ENCODE measurements around the gene ANKS1B. TPM values are rescaled to one million over a fixed set of nuclear protein-coding genes. Genes with fewer than 3 reads are reported as not detected.

Gene ANKS1B
- total RNA-seq, 1 donor from 2014 or later, result 5.6 TPM

DNA sequence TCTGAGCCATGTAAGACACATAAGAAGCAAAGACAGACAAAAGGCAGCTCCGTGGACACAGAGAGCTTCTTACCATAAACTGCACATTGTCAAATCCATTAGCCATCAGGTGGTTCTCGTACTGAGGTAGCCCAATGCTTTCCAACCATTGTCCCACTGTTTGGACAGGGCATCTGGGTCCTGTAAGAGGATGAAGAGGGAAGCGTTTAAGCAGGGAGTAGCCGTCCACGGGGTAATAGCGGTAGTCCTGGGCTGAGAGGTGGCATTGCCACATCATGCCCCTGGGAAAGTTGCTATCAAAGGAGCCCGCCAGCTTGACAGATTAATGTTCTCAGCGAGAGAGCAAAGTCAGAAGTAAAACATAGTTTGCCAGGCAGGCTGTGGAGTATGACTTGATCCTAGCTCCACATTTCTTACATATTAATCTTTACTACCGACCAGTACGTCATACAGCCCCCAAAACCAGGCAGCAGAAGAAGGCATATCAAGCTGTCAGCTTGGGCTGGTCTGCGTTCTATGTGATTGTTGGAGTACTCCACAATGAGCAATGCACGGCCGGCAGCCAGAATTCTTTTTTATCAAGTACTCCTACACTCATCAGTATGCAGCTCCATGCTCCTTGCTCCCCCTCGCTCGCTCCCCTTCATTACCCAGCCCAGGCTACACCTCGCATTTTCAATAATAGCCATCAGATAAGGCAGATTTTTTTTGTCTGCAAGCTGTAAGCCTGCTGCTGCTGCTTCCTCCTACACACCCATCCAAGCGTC, 830.3 kb downstream of the ANKS1B start:
- TF ChIP-seq CTCF (conservative IDR thresholded peaks at IDR 0.05), result no peak

GRCh38 chr12:99153293-99153692, 831.4 kb downstream of the ANKS1B start:
- H3K4me1 Mint-ChIP-seq, result peaks cover 48% of the 10 kb centered on the region
- no peak overlapping the region for H3K27ac Mint-ChIP-seq (ENCODE audit: unreplicated experiment)
- no peak for TF ChIP-seq CTCF (conservative IDR thresholded peaks at IDR 0.05)

More for the DNA sequence above, 830.3 kb downstream of the ANKS1B start:
- Mint-ChIP-seq H3K4me3 (peak overlapping the region; percentile 84), H3K4me1 (peaks cover 48% of the 10 kb centered on the region), H3K9me3 (peaks cover 6% of the 10 kb centered on the region), H3K27me3 (ENCODE audit: low read depth) (no peaks in the 10 kb centered on the region), H3K27ac (ENCODE audit: unreplicated experiment) (peak overlapping the region; percentile 95), H3K36me3 (ENCODE audit: low read depth) (peaks cover 6% of the 10 kb centered on the region)
- DNase-seq (ENCODE audit: low read depth, low spot score), result peak; percentile 20

GRCh38 chr12:99152337-99152736, 832.4 kb downstream of the ANKS1B start:
- peaks cover 48% of the 10 kb centered on the region for H3K4me1 Mint-ChIP-seq
- H3K4me3 Mint-ChIP-seq, result no peak overlapping the region

More at GRCh38 chr12:99153293-99153692, 831.4 kb downstream of the ANKS1B start:
- Mint-ChIP-seq H3K27me3 (ENCODE audit: low read depth) (no peaks in the 10 kb centered on the region), H3K4me3 (no peak overlapping the region), H3K36me3 (ENCODE audit: low read depth) (no peaks in the 10 kb centered on the region), H3K9me3 (no peaks in the 10 kb centered on the region)
- no peak for DNase-seq (ENCODE audit: low read depth, low spot score)

DNA sequence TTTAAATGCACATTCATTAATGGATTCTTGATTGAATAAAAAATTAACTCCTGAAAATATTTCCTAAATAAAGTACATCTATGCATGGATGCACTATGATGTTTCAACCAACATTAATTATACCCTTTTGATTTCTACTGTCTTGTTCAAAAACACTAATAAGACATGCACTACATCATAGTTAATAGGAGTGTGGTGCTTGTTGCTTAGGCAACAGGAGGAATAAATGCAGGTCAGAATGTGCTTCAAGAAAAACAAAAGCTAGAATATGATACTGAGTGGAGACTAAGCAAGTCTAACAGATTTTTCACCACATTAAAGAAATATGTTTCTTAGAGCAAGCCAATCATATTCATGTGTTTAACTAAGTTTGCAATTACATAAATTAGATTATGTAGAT, 833.0 kb downstream of the ANKS1B start:
- Mint-ChIP-seq H3K36me3 (ENCODE audit: low read depth) (no peaks in the 10 kb centered on the region), H3K4me3 (no peak overlapping the region), H3K27me3 (ENCODE audit: low read depth) (no peaks in the 10 kb centered on the region), H3K9me3 (no peaks in the 10 kb centered on the region), H3K27ac (ENCODE audit: unreplicated experiment) (no peak overlapping the region), H3K4me1 (peaks cover 48% of the 10 kb centered on the region)
- TF ChIP-seq CTCF (conservative IDR thresholded peaks at IDR 0.05), result no peak
- no peak for DNase-seq (ENCODE audit: low read depth, low spot score)

More at GRCh38 chr12:99152337-99152736, 832.4 kb downstream of the ANKS1B start:
- no peak overlapping the region for H3K27ac Mint-ChIP-seq (ENCODE audit: unreplicated experiment)
- DNase-seq (ENCODE audit: low read depth, low spot score), result no peak
- no peak for TF ChIP-seq CTCF (conservative IDR thresholded peaks at IDR 0.05)
- H3K9me3 Mint-ChIP-seq, result no peaks in the 10 kb centered on the region
- no peaks in the 10 kb centered on the region for H3K36me3 Mint-ChIP-seq (ENCODE audit: low read depth)
- no peaks in the 10 kb centered on the region for H3K27me3 Mint-ChIP-seq (ENCODE audit: low read depth)

- H3K27me3 Mint-ChIP-seq (ENCODE audit: low read depth), result no peaks in the 10 kb centered on the region
- TF ChIP-seq CTCF (conservative IDR thresholded peaks at IDR 0.05), result no peak
- peaks cover 5% of the 10 kb centered on the region for H3K9me3 Mint-ChIP-seq
- no peak for DNase-seq (ENCODE audit: low read depth, low spot score)
- peaks cover 4% of the 10 kb centered on the region for H3K36me3 Mint-ChIP-seq (ENCODE audit: low read depth)
- peaks cover 5% of the 10 kb centered on the region for H3K4me1 Mint-ChIP-seq
- H3K4me3 Mint-ChIP-seq, result no peak overlapping the region
- no peak overlapping the region for H3K27ac Mint-ChIP-seq (ENCODE audit: unreplicated experiment)
Observed at GRCh38 chr12:99147130-99147529, 837.6 kb downstream of the ANKS1B start.
